ENCODE measurements around the gene LARGE1. TPM values are rescaled to one million over a fixed set of nuclear protein-coding genes. Genes with fewer than 3 reads are reported as not detected.

Gene LARGE1
- total and polyA plus RNA-seq, 10 donors = 1.9 to 35.8 (median 22.8) TPM

DNA sequence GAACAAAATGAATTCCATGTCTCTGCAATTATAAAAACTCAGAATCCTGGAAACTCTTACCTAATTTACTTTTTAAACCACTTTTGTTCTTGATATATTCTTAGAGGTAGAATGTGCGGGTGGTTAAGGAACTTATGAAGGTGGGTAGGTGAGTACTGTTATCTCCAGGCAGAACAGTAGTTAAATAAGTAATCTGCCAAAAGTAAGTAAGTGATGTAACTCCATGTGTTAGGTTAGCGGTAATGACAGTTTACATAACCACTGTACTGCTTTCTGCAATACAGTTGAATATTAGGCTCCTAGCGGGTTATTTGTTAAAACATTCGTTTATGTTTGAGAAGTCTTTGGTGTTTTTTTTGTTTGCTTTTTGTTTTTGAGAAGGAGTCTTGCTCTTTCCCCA lies 7.1 kb downstream of the LARGE1 start:
- Histone ChIP-seq H3K4me1 (peaks cover 0 to 23% (median 8%) of the 10 kb centered on the region in 6 donors), H3K27ac (no peak overlapping the region), H3K36me3 (no peaks in the 10 kb centered on the region), H3K9me3 (no peaks in the 10 kb centered on the region), H3K4me3 (no peak overlapping the region), H3K27me3 (replicated peaks in 1 of 7) (peaks cover 0 to 3% (median 0%) of the 10 kb centered on the region in 7 donors)
- WGBS, 5 donors = 90 to 97% (median 93%) methylated on average over 4 of the region's 4 CpGs
- no peak for DNase-seq
- intact Hi-C loops (cut with DNase I; ENCODE audit: low total_unique reads) = no loop called here
- TF ChIP-seq, protein P1, sequence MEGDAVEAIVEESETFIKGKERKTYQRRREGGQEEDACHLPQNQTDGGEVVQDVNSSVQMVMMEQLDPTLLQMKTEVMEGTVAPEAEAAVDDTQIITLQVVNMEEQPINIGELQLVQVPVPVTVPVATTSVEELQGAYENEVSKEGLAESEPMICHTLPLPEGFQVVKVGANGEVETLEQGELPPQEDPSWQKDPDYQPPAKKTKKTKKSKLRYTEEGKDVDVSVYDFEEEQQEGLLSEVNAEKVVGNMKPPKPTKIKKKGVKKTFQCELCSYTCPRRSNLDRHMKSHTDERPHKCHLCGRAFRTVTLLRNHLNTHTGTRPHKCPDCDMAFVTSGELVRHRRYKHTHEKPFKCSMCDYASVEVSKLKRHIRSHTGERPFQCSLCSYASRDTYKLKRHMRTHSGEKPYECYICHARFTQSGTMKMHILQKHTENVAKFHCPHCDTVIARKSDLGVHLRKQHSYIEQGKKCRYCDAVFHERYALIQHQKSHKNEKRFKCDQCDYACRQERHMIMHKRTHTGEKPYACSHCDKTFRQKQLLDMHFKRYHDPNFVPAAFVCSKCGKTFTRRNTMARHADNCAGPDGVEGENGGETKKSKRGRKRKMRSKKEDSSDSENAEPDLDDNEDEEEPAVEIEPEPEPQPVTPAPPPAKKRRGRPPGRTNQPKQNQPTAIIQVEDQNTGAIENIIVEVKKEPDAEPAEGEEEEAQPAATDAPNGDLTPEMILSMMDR (IDR thresholded peaks at IDR 0.05 in 8 of 11, conservative IDR thresholded peaks at IDR 0.05 in 3 of 11) = no peak
- TF ChIP-seq POLR2A (IDR thresholded peaks at IDR 0.05) (no peak), POLR2AphosphoS5 (IDR thresholded peaks at IDR 0.05) (no peak)

DNA sequence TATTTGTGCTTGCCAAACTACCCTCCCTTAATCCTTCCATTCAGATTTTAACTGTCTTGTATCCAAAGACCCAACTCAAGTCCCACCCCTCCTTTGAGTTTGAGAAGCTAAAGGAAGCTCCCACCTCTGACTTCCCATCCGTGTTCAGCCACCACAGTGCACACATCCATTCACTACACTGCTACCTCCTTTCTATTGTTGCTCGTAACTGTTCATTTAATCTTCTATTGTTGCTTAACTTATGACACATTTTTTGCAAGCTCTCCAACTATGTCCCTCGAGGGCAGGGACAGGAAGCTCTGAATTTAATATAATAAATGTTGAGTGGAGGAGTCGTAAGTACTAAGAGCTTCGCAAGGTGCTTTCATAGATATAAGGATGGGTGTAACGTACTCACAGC lies 10.4 kb downstream of the LARGE1 start:
- Histone ChIP-seq H3K4me3 (no peak overlapping the region), H3K27ac (no peak overlapping the region), H3K36me3 (no peaks in the 10 kb centered on the region), H3K27me3 (replicated peaks in 1 of 7) (no peaks in the 10 kb centered on the region), H3K9me3 (no peaks in the 10 kb centered on the region), H3K4me1 (no peaks in the 10 kb centered on the region)
- TF ChIP-seq, protein P1 (IDR thresholded peaks at IDR 0.05 in 8 of 11, conservative IDR thresholded peaks at IDR 0.05 in 3 of 11) = no peak
- no peak for TF ChIP-seq POLR2AphosphoS5 (IDR thresholded peaks at IDR 0.05)
- no peak for TF ChIP-seq POLR2A (IDR thresholded peaks at IDR 0.05)
- DNase-seq = no peak
- intact Hi-C loops (cut with DNase I; ENCODE audit: low total_unique reads) = no loop called here
- WGBS, 5 donors = 70 to 81% (median 76%) methylated on average over 6 of the region's 6 CpGs

DNA sequence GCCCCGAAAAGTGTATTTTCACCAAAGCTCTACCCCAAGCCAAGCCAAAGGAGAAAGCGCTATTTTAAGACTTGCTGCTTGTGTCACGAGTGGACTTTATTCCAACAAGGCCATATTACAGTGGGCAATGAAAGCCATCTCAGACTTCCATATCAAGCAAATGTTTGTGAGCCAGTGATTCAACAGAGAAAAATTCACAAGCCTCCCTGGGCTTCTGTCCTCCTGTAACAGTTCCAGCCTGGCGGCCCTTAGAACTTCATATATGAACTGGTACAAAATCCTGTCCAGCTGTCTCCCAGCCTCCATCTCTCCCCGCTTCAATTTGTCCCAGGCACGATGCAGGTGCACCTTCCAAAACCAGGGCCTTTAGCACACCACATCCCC lies 11.2 kb downstream of the LARGE1 start:
- TF ChIP-seq POLR2A (IDR thresholded peaks at IDR 0.05) = no peak
- TF ChIP-seq, protein P1 (IDR thresholded peaks at IDR 0.05 in 8 of 11, conservative IDR thresholded peaks at IDR 0.05 in 3 of 11) = no peak
- no peak for TF ChIP-seq POLR2AphosphoS5 (IDR thresholded peaks at IDR 0.05)
- no peaks in the 10 kb centered on the region for H3K4me1 ChIP-seq
- no peak overlapping the region for H3K4me3 ChIP-seq
- no peak for DNase-seq
- no peaks in the 10 kb centered on the region for H3K36me3 ChIP-seq
- WGBS, 5 donors = 88 to 96% (median 93%) methylated on average over 6 of the region's 6 CpGs
- intact Hi-C loops (cut with DNase I; ENCODE audit: low total_unique reads) = no loop called here
- no peaks in the 10 kb centered on the region for H3K27me3 ChIP-seq (replicated peaks in 1 of 7)
- no peak overlapping the region for H3K27ac ChIP-seq
- no peaks in the 10 kb centered on the region for H3K9me3 ChIP-seq

DNA sequence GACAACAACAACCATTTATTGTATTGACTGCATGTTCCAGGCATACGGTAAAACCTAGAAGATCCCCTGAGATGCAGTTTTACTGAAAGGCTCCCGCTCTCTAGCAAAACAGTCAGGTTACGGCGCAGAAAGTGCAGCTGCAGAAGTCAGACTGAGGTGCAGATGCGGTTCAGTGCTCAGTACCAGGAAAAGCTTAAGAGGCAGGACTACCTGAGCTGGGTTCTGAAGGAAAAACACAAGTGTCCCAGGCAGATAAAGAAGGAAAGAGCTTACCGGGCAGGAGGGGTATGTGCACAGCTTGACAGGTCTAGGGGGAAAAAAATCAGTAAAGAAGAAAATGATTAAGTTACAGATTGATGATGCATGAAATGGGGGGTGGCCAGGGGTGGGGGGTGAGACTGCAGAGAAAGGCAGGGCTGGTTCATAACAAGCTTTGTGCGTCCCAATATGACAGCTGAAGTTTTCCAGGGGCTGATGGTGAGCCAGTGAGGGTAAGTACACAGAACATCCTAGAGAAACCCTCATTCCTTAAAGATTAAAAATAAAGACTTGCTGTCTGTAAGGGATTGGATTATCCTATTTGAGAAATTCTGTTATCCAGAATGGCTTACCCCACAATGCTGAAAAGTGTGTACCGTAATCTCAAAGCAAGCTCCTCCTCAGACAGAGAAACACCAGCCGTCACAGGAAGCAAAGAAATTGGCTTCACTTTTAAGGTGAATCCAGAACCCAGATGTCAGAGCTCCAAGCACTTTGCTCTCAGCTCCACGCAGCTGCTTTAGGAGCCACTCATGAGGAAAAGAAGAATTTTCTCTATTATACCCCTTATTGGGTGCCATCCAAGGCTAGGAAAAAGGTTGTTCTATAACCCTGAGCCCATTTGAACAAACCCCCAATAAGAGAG lies 11.9 kb downstream of the LARGE1 start:
- Histone ChIP-seq H3K4me1 (no peaks in the 10 kb centered on the region), H3K27me3 (replicated peaks in 1 of 7) (no peaks in the 10 kb centered on the region), H3K36me3 (no peaks in the 10 kb centered on the region), H3K27ac (no peak overlapping the region), H3K9me3 (no peaks in the 10 kb centered on the region), H3K4me3 (no peak overlapping the region)
- no peak for DNase-seq
- intact Hi-C loops (cut with DNase I; ENCODE audit: low total_unique reads) = no loop called here
- 85 to 94% (median 90%) methylated on average over 10 of the region's 10 CpGs for WGBS, 5 donors
- TF ChIP-seq, protein P1 (IDR thresholded peaks at IDR 0.05 in 8 of 11, conservative IDR thresholded peaks at IDR 0.05 in 3 of 11) = no peak
- TF ChIP-seq POLR2AphosphoS5 (IDR thresholded peaks at IDR 0.05) = no peak
- no peak for TF ChIP-seq POLR2A (IDR thresholded peaks at IDR 0.05)
